B cell (primary cell): ENCODE data around the gene GRIK3. TPM values are rescaled to one million over a fixed set of nuclear protein-coding genes. Genes with fewer than 3 reads are reported as not detected.

Experiments used
- ATAC-seq: fragments of 200-7000 bp; cut with Tn5 transposase; one replicate; pipeline ENCODE4 v1.10.0; 2021; ENCODE audit warnings: low read depth, mild to moderate bottlenecking, moderate number of reproducible peaks, moderate library complexity
- CTCF ChIA-PET: fragments of 350-600 bp; sonication (Branson Sonifier 250); formaldehyde crosslinking; loops from one replicate; lab custom pipeline; 2021; ENCODE audit warnings: antibody characterized with exemption, inconsistent platforms; lab: Charles Lee
- POLR2A ChIA-PET: fragments of 350-600 bp; sonication (Branson Sonifier 250); formaldehyde crosslinking; loops from one replicate; lab custom pipeline; 2021; ENCODE audit warnings: antibody characterized with exemption; lab: Charles Lee
- DNase-seq: peaks from one replicate; pipeline ENCODE4 v3.0.0; 2013
- H2AFZ ChIP-seq: 2 replicates; pipeline ENCODE4 v1.6.1; 2012; ENCODE audit warnings: mild to moderate bottlenecking, low read depth, low read length; ENCODE audit not compliant: insufficient read depth, poor library complexity, severe bottlenecking
- H3K27ac ChIP-seq, 2 donors: 1 replicate in 1 of 2; 2 replicates in 1 of 2; pipeline ENCODE4 v1.5.1; 2012 to 2013; ENCODE audit warnings: low read length in 2 of 2, mild to moderate bottlenecking in 2 of 2, moderate library complexity in 1 of 2
- H3K27me3 ChIP-seq, 4 experiments: fragments of 200-600 bp in 1 of 4; sonication (generic) in 1 of 4; replicated peaks in 1 of 4; 1 replicate in 2 of 4; 2 replicates in 2 of 4; pipeline versions ENCODE4 v1.6.1 to v1.7.0; 2013 to 2016; ENCODE audit warnings: low read length in 3 of 4, mild to moderate bottlenecking in 2 of 4, mixed read lengths in 1 of 4, moderate library complexity in 1 of 4; ENCODE audit not compliant: insufficient read depth in 4 of 4, control insufficient read depth in 3 of 4; ENCODE audit errors: control extremely low read depth in 1 of 4
- H3K36me3 ChIP-seq, 2 experiments: replicated peaks in 1 of 2; 1 replicate in 1 of 2; 2 replicates in 1 of 2; pipeline versions ENCODE4 v1.6.1 to v1.7.1; 2013; ENCODE audit warnings: low read length in 1 of 2; ENCODE audit not compliant: insufficient read depth in 2 of 2, control insufficient read depth in 1 of 2; ENCODE audit errors: control extremely low read depth in 1 of 2, extremely low read depth in 1 of 2
- H3K4me1 ChIP-seq, 2 donors: fragments of 200-600 bp in 1 of 2; sonication (generic) in 1 of 2; 1 replicate in 1 of 2; 2 replicates in 1 of 2; pipeline versions ENCODE4 v1.5.1 to v1.6.1; 2013 to 2017; ENCODE audit warnings: low read length in 2 of 2; ENCODE audit not compliant: control insufficient read depth in 2 of 2, insufficient read depth in 2 of 2
- H3K4me2 ChIP-seq: replicated peaks from 2 replicates; pipeline ENCODE3; 2012; ENCODE audit warnings: mild to moderate bottlenecking, low read depth, low read length; ENCODE audit not compliant: poor library complexity, severe bottlenecking
- H3K4me3 ChIP-seq, 5 experiments: fragments of 200-600 bp in 1 of 5; sonication (generic) in 1 of 5; 1 replicate in 3 of 5; 2 replicates in 2 of 5; pipeline versions ENCODE4 v1.5.1 to v1.7.0; 2011 to 2016; ENCODE audit warnings: low read length in 4 of 5, mild to moderate bottlenecking in 4 of 5, low read depth in 2 of 5, control low read depth in 1 of 5, moderate library complexity in 1 of 5; ENCODE audit not compliant: insufficient read depth in 1 of 5; ENCODE audit errors: control extremely low read depth in 1 of 5, extremely low read depth in 1 of 5
- H3K79me2 ChIP-seq: fragments of 200-600 bp; sonication (generic); one replicate; pipeline ENCODE4 v1.6.0; 2016; ENCODE audit warnings: low read length; ENCODE audit not compliant: control insufficient read depth, insufficient read depth
- H3K9ac ChIP-seq: fragments of 200-600 bp; sonication (generic); 2 replicates; pipeline ENCODE4 v1.6.1; 2017; ENCODE audit warnings: mild to moderate bottlenecking, low read length, moderate library complexity
- H3K9me3 ChIP-seq, 3 donors: one replicate each; pipeline versions ENCODE4 v1.6.1 to v1.7.1; 2013; ENCODE audit warnings: low read length in 2 of 3; ENCODE audit not compliant: control insufficient read depth in 2 of 3, insufficient read depth in 1 of 3; ENCODE audit errors: control extremely low read depth in 1 of 3
- H4K20me1 ChIP-seq: 2 replicates; pipeline ENCODE4 v1.6.0; 2012; ENCODE audit warnings: mild to moderate bottlenecking, low read length; ENCODE audit not compliant: insufficient read depth, control insufficient read depth, poor library complexity, severe bottlenecking
- H3K27ac Mint-ChIP-seq: one replicate; pipeline ENCODE4 v1.8.0; 2021; ENCODE audit warnings: mixed read lengths
- H3K27me3 Mint-ChIP-seq: one replicate; pipeline ENCODE4 v1.8.0; 2021; ENCODE audit warnings: mixed read lengths
- H3K4me1 Mint-ChIP-seq: one replicate; pipeline ENCODE4 v1.8.0; 2021; ENCODE audit warnings: mixed read lengths
- H3K4me3 Mint-ChIP-seq: one replicate; pipeline ENCODE4 v1.8.0; 2021; ENCODE audit warnings: mixed read lengths
- H3K9me3 Mint-ChIP-seq: one replicate; pipeline ENCODE4 v1.8.0; 2022; ENCODE audit warnings: mixed read lengths; ENCODE audit not compliant: insufficient read depth
- CTCF ChIP-seq: fragments of 200-600 bp; IDR thresholded peaks from one replicate; pipeline ENCODE4 v1.8.0; 2022; ENCODE audit warnings: antibody characterized with exemption, mild to moderate bottlenecking
- EZH2 ChIP-seq: IDR thresholded peaks from 2 replicates; pipeline ENCODE4 v1.6.1; 2012; ENCODE audit warnings: borderline replicate concordance, low read depth, mild to moderate bottlenecking, moderate library complexity, low read length; ENCODE audit not compliant: insufficient read depth, poor library complexity, severe bottlenecking
- WGBS: methylation state at CpG from one replicate; pipeline ENCODE4 v1.1.5; 2013; ENCODE audit warnings: missing lambda C conversion rate; ENCODE audit not compliant: insufficient coverage; 5-methylcytosine and 5-hydroxymethylcytosine counted together
- intact Hi-C: fragments of 100-400 bp; cut with micrococcal nuclease; formaldehyde crosslinking; loops from one replicate; pipeline ENCODE4 v1.10.0; 2022
- polyA plus RNA-seq: library from polyadenylated mRNA; depleted of rRNA; stranded (reverse); fragments of >200 nt; gene quantifications from 2 replicates; pipeline ENCODE4 v1.2.3, GENCODE V29; 2012
- total RNA-seq, 2 donors: library from RNA; stranded (reverse); fragments of 120-200 nt in 1 of 2; gene quantifications; 1 replicate in 1 of 2; 2 replicates in 1 of 2; pipeline versions ENCODE4 v1.2.3 to v1.2.4, GENCODE V29; 2013 to 2022

GRIK3 gene
- total and polyA plus RNA-seq, 2 donors (not counting 1 experiment from before 2014, with no cell fraction given), result 0.12 to 1.5 TPM

GRCh38 chr1:36783475-36783874, 250.8 kb downstream of the GRIK3 start:
- TF ChIP-seq EZH2, result no peak
- no peak for TF ChIP-seq CTCF
- Histone ChIP-seq H2AFZ (no peak overlapping the region), H3K9me3 (peaks cover 0 to 2% (median 0%) of the 10 kb centered on the region in 3 donors), H3K27me3 (peaks cover 0 to 2% (median 0%) of the 10 kb centered on the region in 4 experiments), H4K20me1 (no peaks in the 10 kb centered on the region), H3K27ac (no peak overlapping the region), H3K79me2 (no peaks in the 10 kb centered on the region), H3K36me3 (no peaks in the 10 kb centered on the region), H3K4me2 (no peak overlapping the region), H3K4me3 (no peak overlapping the region), H3K4me1 (no peaks in the 10 kb centered on the region), H3K9ac (no peak overlapping the region)
- ChIA-PET POLR2A (no interaction called here), CTCF (no interaction called here)
- peaks cover 35% of the 10 kb centered on the region for H3K27me3 Mint-ChIP-seq
- ATAC-seq (no peak), DNase-seq (no peak)
- no peak overlapping the region for H3K4me3 Mint-ChIP-seq
- intact Hi-C loops, result no loop called here
- no peak overlapping the region for H3K27ac Mint-ChIP-seq
- no peaks in the 10 kb centered on the region for H3K9me3 Mint-ChIP-seq
- H3K4me1 Mint-ChIP-seq, result no peaks in the 10 kb centered on the region
- 73% methylated on average over 2 of the region's 3 CpGs for WGBS

GRCh38 chr1:36782785-36783184, 251.5 kb downstream of the GRIK3 start:
- ATAC-seq (no peak), DNase-seq (no peak)
- intact Hi-C loops, result no loop called here
- CTCF ChIA-PET, result no interaction called here
- no peaks in the 10 kb centered on the region for H3K9me3 Mint-ChIP-seq
- H3K4me3 Mint-ChIP-seq, result no peak overlapping the region
- Histone ChIP-seq H2AFZ (no peak overlapping the region), H3K9ac (no peak overlapping the region), H3K36me3 (no peaks in the 10 kb centered on the region), H3K27ac (no peak overlapping the region), H4K20me1 (no peaks in the 10 kb centered on the region), H3K79me2 (no peaks in the 10 kb centered on the region), H3K27me3 (peaks cover 0 to 2% (median 0%) of the 10 kb centered on the region in 4 experiments), H3K4me3 (no peak overlapping the region), H3K4me1 (no peaks in the 10 kb centered on the region), H3K9me3 (peaks cover 0 to 2% (median 0%) of the 10 kb centered on the region in 3 donors), H3K4me2 (no peak overlapping the region)
- WGBS, result 57% methylated on average over 2 of the region's 2 CpGs
- H3K27ac Mint-ChIP-seq, result no peak overlapping the region
- POLR2A ChIA-PET, result no interaction called here
- TF ChIP-seq EZH2 (no peak), CTCF (no peak)
- no peaks in the 10 kb centered on the region for H3K4me1 Mint-ChIP-seq
- peaks cover 32% of the 10 kb centered on the region for H3K27me3 Mint-ChIP-seq
